MM.1S (cell line): ENCODE results near the gene ATRN.

Experiments
- CTCF ChIP-seq: fragments of 300-600 bp; sonication (generic); IDR thresholded peaks from 2 replicates; pipeline ENCODE4 v1.5.1; 2016; ENCODE audit warnings: antibody characterized with exemption, low read length, mixed read lengths
- EZH2 ChIP-seq: fragments of 300-600 bp; sonication (generic); optimal IDR thresholded peaks from 2 replicates; pipeline ENCODE3; 2017; ENCODE audit warnings: low read depth, mild to moderate bottlenecking, antibody characterized with exemption, low read length, mixed read lengths

DNA sequence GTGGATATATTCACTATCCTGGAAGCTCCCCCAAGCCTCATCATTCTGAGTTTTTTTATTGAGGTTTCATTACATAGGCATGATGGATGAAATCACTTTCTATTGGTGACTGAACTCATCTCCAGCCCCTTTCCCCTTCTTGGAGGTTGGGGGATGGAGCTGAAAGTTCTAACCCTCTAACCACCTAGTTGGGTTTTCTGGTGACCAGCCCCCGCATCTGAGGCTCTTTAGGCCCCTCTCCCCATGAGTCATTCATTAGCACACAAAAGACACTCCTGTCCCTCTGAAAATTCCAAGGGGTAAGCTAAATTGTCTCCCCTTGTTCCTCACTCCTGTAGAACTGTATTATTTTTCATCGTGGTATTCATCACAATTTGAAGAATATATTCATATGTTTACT is 159.1 kb downstream of the ATRN start:
- TF ChIP-seq CTCF, result no peak
- no peak for TF ChIP-seq EZH2
